GM13976 (cell line): ENCODE data around the gene DHX15.

Source experiments
- DNase-seq: peaks from one replicate; pipeline ENCODE4 v3.0.0; 2012; ENCODE audit warnings: low spot score
- CTCF ChIP-seq: IDR thresholded peaks from 2 replicates; pipeline ENCODE4 v1.5.1; 2012; ENCODE audit warnings: borderline replicate concordance, mild to moderate bottlenecking; ENCODE audit not compliant: insufficient read depth; ENCODE audit errors: extremely low read depth, missing control alignments, control extremely low read depth
- in situ Hi-C: fragments of 300-500 bp; cut with MboI; formaldehyde crosslinking; loops from one replicate; pipeline ENCODE4 v1.12.0; 2022; ENCODE audit warnings: low sequenced_read_pairs, mixed read lengths, inconsistent platforms; ENCODE audit not compliant: unreplicated experiment

The DHX15 gene

GRCh38 chr4:24517676-24518075 lies 66.7 kb downstream of the DHX15 start:
- DNase-seq: no peak
- in situ Hi-C loops: no loop called here
- TF ChIP-seq CTCF: no peak

GRCh38 chr4:24516926-24517325 lies 67.4 kb downstream of the DHX15 start:
- no peak for TF ChIP-seq CTCF
- no peak for DNase-seq
- in situ Hi-C loops: no loop called here

GRCh38 chr4:24515698-24516097 lies 68.7 kb downstream of the DHX15 start:
- no peak for TF ChIP-seq CTCF
- in situ Hi-C loops: no loop called here
- DNase-seq: peak; percentile 26

- DNase-seq: peak; percentile 32
Observed at GRCh38 chr4:24514808-24515207, 69.5 kb downstream of the DHX15 start.

GRCh38 chr4:24513718-24514117 lies 70.6 kb downstream of the DHX15 start:
- no peak for TF ChIP-seq CTCF
- DNase-seq: no peak
- in situ Hi-C loops: no loop called here

More at GRCh38 chr4:24514808-24515207, 69.5 kb downstream of the DHX15 start:
- in situ Hi-C loops: no loop called here
- no peak for TF ChIP-seq CTCF

- no peak for TF ChIP-seq CTCF
- DNase-seq: no peak
- in situ Hi-C loops: no loop called here
Observed at GRCh38 chr4:24511371-24512063, 72.8 kb downstream of the DHX15 start.
